Astrocyte of the spinal cord (primary cell): ENCODE data around the gene TRPM2.

Experiments used
- DNase-seq: peaks from one replicate; pipeline ENCODE4 v3.0.0; 2011; ENCODE audit warnings: low read depth, low spot score
- H3K4me3 ChIP-seq: 2 replicates; pipeline ENCODE4 v1.5.1; 2011; ENCODE audit warnings: low read depth, mild to moderate bottlenecking, low read length, moderate library complexity
- CTCF ChIP-seq: IDR thresholded peaks from 2 replicates; pipeline ENCODE4 v1.5.1; 2012; ENCODE audit warnings: low read depth, mild to moderate bottlenecking, low read length, inconsistent platforms
- in situ Hi-C: cut with HindIII; loops from 2 replicates; pipeline ENCODE4 v1.10.0; 2017; ENCODE audit warnings: low sequenced_read_pairs

The TRPM2 gene

GRCh38 chr21:44405948-44406872 lies 52.8 kb downstream of the TRPM2 start:
- DNase-seq = no peak
- no peak for TF ChIP-seq CTCF
- in situ Hi-C loops = no loop called here
- no peak overlapping the region for H3K4me3 ChIP-seq

- DNase-seq = no peak
- H3K4me3 ChIP-seq = no peak overlapping the region
- in situ Hi-C loops = no loop called here
- no peak for TF ChIP-seq CTCF
Observed at GRCh38 chr21:44406953-44407352, 53.5 kb downstream of the TRPM2 start.

DNA sequence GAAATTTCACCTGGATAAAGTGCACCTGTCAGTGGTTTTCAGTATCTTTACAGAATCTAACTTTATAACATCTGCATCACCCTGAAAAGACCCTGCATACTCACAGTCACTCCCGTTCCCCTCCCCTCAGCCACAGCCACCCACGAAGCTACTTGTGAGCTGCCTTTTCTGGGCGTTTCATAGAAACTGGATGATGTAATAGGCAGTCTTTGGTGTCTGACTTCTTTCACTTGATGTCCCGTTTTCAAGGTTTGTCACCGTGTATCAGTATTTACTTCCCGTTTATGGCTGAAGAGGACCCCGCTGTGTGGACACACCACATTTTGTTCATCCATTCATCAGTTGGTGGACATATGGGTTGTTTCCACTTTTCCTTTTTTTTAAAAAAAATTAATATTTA lies 54.1 kb downstream of the TRPM2 start:
- no peak for DNase-seq
- H3K4me3 ChIP-seq = no peak overlapping the region
- no peak for TF ChIP-seq CTCF
- in situ Hi-C loops = no loop called here

DNA sequence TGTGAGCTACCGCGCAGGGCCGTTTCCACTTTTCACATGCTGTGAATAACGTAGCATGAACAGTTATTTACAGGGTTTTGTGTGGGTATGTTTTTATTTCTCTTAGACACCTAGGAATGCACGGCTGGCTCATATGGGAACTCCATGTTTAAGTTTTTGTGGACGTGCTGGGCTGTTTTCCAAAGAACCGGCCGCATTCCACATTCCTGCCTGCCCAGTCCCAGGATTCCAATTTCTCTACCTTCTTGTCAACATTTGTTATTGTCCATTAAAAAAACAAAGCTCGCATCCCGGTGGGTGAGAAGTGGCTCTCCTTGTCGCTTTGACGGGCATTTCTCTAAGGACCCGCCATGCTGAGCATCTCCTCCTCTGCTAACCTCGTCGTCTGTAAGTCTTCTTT lies 54.8 kb downstream of the TRPM2 start:
- no peak for TF ChIP-seq CTCF

DNA sequence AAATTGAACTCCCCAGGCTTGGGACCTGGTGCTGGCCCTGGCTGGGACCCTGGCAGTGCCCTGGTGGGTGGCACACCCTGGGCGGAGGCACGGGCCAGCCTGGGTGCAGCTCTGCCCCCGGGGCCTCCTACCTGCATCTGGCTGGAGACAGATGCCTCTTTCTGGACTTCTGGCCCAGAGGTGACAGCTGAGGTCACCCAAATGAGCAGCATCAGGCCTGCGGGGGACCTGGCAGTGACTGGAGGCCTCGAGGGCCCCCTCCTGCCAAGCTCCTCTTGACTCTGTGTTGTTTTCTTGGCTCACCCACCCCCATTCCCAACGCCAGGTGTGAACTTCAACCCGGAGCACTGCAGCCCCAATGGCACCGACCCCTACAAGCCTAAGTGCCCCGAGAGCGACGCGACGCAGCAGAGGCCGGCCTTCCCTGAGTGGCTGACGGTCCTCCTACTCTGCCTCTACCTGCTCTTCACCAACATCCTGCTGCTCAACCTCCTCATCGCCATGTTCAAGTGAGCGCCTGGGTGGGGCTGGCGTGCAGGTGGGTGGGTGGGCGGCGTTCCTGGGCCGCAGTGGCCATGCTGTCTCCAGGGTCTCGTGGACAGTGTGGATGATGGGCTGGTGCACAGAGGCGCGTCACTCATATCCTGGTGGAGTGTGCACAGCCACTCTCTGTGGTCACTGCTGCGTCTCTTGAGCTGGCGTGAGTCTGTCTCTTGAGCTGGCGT lies 60.3 kb downstream of the TRPM2 start:
- no peak for DNase-seq
- TF ChIP-seq CTCF = no peak
- in situ Hi-C loops = no loop called here
- H3K4me3 ChIP-seq = no peak overlapping the region

More for the DNA sequence above, 54.8 kb downstream of the TRPM2 start:
- H3K4me3 ChIP-seq = no peak overlapping the region
- in situ Hi-C loops = no loop called here
- no peak for DNase-seq

- no peak overlapping the region for H3K4me3 ChIP-seq
- in situ Hi-C loops = no loop called here
- DNase-seq = no peak
- no peak for TF ChIP-seq CTCF
Observed at GRCh38 chr21:44414291-44415072, 61.1 kb downstream of the TRPM2 start.
